ENCODE results near the gene EGFL8. TPM values are rescaled to one million over a fixed set of nuclear protein-coding genes. Genes with fewer than 3 reads are reported as not detected.
A peak's percentile ranks its signal among the peaks of the same experiment; 100 is the strongest.

EGFL8 gene
- total RNA-seq, 6 experiments from 2014 or later, result 3.5 to 4.4 (median 3.7) TPM

DNA sequence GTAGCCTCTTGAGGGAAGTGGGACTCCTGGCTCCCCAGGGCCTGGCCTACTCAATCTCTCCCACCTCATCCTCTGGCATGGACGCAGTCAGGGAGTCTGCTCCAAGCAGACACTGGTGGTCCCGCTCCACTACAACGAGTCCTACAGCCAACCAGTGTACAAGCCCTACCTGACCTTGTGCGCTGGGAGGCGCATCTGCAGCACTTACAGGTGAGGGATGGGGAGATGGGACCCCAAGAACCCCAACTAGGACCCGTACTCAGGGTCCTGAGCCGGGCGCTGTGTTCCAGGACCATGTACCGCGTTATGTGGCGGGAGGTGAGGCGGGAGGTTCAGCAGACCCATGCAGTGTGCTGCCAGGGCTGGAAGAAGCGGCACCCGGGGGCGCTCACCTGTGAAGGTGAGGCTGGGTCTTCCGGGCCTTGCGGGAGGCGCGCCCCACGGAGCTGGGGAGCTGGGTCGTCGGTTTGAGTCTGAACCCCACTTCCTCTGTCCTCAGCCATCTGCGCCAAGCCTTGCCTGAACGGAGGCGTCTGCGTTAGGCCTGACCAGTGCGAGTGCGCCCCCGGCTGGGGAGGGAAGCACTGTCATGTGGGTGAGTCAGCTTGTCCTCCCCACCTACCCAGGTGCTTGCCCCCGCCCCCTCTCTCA lies 2.1 kb downstream of the EGFL8 start:
- H3K27ac Mint-ChIP-seq, result no peak overlapping the region
- H3K27me3 Mint-ChIP-seq (ENCODE audit: insufficient read depth), result peaks cover 11% of the 10 kb centered on the region
- TF ChIP-seq, protein P1, sequence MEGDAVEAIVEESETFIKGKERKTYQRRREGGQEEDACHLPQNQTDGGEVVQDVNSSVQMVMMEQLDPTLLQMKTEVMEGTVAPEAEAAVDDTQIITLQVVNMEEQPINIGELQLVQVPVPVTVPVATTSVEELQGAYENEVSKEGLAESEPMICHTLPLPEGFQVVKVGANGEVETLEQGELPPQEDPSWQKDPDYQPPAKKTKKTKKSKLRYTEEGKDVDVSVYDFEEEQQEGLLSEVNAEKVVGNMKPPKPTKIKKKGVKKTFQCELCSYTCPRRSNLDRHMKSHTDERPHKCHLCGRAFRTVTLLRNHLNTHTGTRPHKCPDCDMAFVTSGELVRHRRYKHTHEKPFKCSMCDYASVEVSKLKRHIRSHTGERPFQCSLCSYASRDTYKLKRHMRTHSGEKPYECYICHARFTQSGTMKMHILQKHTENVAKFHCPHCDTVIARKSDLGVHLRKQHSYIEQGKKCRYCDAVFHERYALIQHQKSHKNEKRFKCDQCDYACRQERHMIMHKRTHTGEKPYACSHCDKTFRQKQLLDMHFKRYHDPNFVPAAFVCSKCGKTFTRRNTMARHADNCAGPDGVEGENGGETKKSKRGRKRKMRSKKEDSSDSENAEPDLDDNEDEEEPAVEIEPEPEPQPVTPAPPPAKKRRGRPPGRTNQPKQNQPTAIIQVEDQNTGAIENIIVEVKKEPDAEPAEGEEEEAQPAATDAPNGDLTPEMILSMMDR (IDR thresholded peaks at IDR 0.05), result no peak; the same call in 1 of the 2 replicates
- H3K4me1 Mint-ChIP-seq (ENCODE audit: low read depth), result peaks cover 35% of the 10 kb centered on the region
- no peak overlapping the region for H3K4me3 Mint-ChIP-seq
- H3K9me3 Mint-ChIP-seq, result no peaks in the 10 kb centered on the region
- peaks cover 32% of the 10 kb centered on the region for H3K36me3 Mint-ChIP-seq (ENCODE audit: low read depth)
- DNase-seq, result no peak

DNA sequence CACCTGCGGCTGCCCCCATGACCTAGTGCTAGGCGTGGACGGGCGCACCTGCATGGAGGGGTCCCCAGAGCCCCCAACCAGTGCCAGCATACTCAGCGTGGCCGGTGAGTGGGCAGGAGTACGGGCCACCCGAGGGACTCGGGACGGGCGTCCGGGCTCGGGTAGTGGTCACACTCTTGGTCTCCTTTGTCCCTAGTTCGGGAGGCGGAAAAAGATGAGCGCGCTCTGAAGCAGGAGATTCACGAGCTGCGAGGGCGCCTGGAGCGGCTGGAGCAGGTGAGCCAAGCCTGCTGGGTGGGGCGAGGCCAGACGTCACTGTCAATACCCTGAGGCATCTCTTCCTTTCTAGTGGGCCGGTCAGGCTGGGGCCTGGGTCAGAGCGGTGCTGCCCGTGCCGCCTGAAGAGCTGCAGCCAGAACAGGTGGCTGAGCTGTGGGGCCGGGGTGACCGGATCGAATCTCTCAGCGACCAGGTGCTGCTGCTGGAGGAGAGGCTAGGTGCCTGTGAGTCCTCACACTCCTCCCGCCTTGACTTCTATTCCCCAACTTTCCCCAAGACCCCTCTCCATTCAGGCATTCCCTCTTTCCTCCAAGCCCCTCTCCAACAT lies 2.9 kb downstream of the EGFL8 start:
- peaks cover 11% of the 10 kb centered on the region for H3K27me3 Mint-ChIP-seq (ENCODE audit: insufficient read depth)
- peaks cover 33% of the 10 kb centered on the region for H3K36me3 Mint-ChIP-seq (ENCODE audit: low read depth)
- H3K4me1 Mint-ChIP-seq (ENCODE audit: low read depth), result peaks cover 37% of the 10 kb centered on the region
- no peak for DNase-seq
- H3K27ac Mint-ChIP-seq, result no peak overlapping the region
- no peaks in the 10 kb centered on the region for H3K9me3 Mint-ChIP-seq
- no peak overlapping the region for H3K4me3 Mint-ChIP-seq
- TF ChIP-seq, protein P1 (IDR thresholded peaks at IDR 0.05), result no peak

DNA sequence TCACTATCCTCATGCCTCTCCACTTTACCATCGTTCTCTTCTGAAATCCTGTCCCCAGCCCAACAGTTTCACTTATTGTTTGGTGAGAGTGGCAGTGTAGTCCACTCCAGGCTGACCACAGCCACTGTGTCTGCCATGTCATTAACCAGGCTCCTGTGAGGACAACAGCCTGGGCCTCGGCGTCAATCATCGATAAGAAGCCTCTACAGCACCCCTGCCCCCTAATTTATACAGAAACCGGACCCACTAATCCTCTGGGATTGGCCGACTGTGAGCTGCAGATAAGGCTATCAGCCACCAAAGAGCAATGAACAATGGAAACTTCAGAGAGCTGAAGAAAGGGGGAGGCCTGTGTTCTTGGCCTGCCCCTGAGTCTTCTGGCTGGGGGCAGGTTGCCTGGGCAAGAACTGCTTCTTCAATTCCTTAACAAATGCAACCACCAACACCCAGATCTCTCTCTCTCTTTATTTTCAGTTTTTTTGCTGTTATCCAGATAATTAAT lies 3.4 kb downstream of the EGFL8 start:
- H3K27me3 Mint-ChIP-seq (ENCODE audit: insufficient read depth), result peaks cover 9% of the 10 kb centered on the region
- TF ChIP-seq, protein P1 (IDR thresholded peaks at IDR 0.05), result no peak
- no peak overlapping the region for H3K4me3 Mint-ChIP-seq
- DNase-seq, result no peak
- H3K27ac Mint-ChIP-seq, result peak overlapping the region; percentile 30; the same call in 1 of the 2 replicates
- H3K36me3 Mint-ChIP-seq (ENCODE audit: low read depth), result peaks cover 33% of the 10 kb centered on the region
- H3K9me3 Mint-ChIP-seq, result no peaks in the 10 kb centered on the region
- peaks cover 40% of the 10 kb centered on the region for H3K4me1 Mint-ChIP-seq (ENCODE audit: low read depth)

DNA sequence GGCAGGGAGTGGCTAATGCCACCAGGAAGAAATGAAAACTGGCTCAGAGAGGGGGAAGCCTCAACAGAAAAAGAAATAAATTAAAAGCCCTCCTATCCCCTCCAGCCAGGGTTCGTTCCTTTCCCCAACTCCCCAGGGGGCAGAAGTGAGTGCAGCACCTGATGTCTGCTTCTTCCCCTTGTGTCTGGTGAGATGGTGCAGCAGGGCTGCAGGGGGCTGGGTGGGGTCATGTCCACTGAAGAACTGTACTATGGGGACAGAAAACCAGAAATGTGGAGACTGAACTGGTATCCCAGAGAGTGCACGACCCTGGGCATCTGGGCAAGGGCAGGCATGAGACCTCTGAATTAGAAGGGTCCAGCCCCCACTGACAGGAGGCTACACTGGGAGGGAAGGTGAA lies 4.0 kb downstream of the EGFL8 start:
- TF ChIP-seq, protein P1 (IDR thresholded peaks at IDR 0.05), result no peak
- no peaks in the 10 kb centered on the region for H3K9me3 Mint-ChIP-seq
- H3K27me3 Mint-ChIP-seq (ENCODE audit: insufficient read depth), result peaks cover 9% of the 10 kb centered on the region
- peaks cover 33% of the 10 kb centered on the region for H3K36me3 Mint-ChIP-seq (ENCODE audit: low read depth)
- H3K4me1 Mint-ChIP-seq (ENCODE audit: low read depth), result peaks cover 46% of the 10 kb centered on the region
- H3K27ac Mint-ChIP-seq, result peak overlapping the region; percentile 14; the same call in 1 of the 2 replicates
- no peak overlapping the region for H3K4me3 Mint-ChIP-seq
- no peak for DNase-seq

DNA sequence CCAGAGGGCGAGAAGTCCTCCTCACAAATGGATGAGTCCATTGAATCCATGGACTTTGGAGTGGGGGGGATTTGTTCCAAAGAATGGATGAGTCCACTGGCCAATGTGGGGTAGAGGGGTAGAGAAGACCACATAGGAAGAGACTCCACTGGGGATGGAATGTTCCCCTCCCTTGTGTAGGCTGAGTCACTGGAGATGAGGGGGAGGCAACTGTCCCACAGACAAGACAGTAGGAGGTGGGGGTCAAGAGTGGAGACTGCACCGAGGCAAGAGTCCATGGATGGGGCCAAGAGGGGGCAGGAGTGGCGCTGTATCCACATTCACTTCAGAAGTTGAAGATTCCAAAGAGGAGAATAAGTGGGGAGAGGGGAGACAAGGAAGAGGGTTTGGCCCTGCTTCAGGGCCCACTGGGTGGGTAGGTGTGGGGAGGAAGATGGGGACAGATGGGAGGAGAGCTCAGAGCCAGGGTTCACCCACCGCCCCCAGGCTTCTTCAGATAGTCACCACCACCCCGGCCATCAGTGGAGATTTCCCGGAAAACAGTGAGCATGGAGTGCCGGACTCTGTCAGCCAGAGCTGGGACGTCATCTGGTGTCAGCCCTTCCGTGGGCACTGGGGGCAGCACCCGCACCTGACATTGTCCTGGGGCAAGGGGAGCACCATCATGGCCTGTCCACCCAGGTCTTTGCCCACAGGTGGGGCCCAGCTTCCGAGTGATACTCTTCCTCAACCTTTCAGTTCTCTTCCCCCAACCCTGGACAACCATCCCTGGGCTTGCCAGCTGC lies 4.6 kb downstream of the EGFL8 start:
- TF ChIP-seq, protein P1 (IDR thresholded peaks at IDR 0.05), result no peak
- Mint-ChIP-seq H3K27ac (peak overlapping the region; percentile 61), H3K4me3 (no peak overlapping the region), H3K27me3 (ENCODE audit: insufficient read depth) (peaks cover 9% of the 10 kb centered on the region), H3K36me3 (ENCODE audit: low read depth) (peaks cover 34% of the 10 kb centered on the region), H3K4me1 (ENCODE audit: low read depth) (peaks cover 52% of the 10 kb centered on the region), H3K9me3 (no peaks in the 10 kb centered on the region)
- no peak for DNase-seq

All from HFFc6 (cell line).